Measurements from ENCODE around the gene TTC27.

TTC27 gene

DNA sequence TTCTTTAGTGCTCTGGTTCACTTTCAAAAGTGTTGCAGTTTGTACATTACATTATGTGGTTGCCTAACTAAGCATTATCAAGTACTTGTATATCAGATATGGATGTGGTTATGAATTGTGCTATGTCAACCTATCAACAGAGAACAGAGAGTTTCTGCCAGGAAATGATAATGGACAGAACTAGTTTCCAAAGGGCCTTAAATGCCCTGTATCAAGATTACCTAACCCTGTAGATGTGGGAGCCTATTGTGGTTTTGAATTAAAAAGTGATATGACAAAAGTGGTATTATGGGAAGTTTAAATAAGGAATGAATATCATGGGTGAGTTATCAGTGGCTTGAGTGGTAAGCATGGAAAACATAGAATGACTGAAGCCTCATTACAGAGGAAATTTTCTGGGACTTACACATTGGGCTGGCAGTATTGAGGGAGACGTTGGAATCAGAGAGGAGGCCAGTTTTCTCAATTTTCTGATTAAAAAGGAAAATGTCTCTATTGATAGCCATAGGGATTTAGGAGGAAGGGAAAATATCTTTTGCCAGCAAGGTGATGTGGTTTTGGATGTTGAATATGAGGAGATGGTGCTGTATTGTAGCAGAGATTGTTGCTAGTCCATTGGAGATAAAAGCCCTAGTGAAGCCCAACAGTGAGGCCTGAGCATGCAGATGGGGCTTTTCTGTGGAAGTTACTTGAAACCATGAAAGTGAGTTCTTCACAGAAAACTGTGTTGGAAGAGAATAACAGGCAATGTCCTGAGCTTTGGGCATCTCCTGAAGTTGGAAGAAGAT lies 140.7 kb downstream of the TTC27 start:
- TF ChIP-seq, protein P1, sequence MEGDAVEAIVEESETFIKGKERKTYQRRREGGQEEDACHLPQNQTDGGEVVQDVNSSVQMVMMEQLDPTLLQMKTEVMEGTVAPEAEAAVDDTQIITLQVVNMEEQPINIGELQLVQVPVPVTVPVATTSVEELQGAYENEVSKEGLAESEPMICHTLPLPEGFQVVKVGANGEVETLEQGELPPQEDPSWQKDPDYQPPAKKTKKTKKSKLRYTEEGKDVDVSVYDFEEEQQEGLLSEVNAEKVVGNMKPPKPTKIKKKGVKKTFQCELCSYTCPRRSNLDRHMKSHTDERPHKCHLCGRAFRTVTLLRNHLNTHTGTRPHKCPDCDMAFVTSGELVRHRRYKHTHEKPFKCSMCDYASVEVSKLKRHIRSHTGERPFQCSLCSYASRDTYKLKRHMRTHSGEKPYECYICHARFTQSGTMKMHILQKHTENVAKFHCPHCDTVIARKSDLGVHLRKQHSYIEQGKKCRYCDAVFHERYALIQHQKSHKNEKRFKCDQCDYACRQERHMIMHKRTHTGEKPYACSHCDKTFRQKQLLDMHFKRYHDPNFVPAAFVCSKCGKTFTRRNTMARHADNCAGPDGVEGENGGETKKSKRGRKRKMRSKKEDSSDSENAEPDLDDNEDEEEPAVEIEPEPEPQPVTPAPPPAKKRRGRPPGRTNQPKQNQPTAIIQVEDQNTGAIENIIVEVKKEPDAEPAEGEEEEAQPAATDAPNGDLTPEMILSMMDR (conservative IDR thresholded peaks at IDR 0.05; ENCODE audit: low read depth, low read length): no peak

DNA sequence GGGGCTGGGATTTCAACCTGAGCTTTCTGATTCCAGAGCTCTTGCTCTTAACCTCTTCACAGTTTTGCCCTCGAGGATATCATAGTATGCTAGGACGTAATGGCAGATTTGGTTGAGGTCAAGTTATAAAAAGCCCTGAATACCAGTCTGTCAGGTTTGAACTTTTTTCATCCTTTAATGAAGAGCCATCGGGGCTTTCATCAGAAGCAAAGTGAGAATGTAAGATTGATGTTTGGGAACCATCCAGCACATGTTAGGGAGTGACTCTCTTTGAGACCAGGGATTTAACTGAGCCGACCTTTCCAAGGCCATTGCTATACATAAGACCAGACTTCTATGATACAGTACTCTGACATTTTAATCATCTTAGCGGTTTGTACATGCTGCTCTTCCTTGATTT lies 142.5 kb downstream of the TTC27 start:
- H3K4me3 ChIP-seq (ENCODE audit: low read length): no peak overlapping the region
- DNase-seq (ENCODE audit: low read depth): no peak
- TF ChIP-seq, protein P1 (conservative IDR thresholded peaks at IDR 0.05; ENCODE audit: low read depth, low read length): no peak

More for the DNA sequence above, 140.7 kb downstream of the TTC27 start:
- no peak overlapping the region for H3K4me3 ChIP-seq (ENCODE audit: low read length)
- DNase-seq (ENCODE audit: low read depth): no peak

DNA sequence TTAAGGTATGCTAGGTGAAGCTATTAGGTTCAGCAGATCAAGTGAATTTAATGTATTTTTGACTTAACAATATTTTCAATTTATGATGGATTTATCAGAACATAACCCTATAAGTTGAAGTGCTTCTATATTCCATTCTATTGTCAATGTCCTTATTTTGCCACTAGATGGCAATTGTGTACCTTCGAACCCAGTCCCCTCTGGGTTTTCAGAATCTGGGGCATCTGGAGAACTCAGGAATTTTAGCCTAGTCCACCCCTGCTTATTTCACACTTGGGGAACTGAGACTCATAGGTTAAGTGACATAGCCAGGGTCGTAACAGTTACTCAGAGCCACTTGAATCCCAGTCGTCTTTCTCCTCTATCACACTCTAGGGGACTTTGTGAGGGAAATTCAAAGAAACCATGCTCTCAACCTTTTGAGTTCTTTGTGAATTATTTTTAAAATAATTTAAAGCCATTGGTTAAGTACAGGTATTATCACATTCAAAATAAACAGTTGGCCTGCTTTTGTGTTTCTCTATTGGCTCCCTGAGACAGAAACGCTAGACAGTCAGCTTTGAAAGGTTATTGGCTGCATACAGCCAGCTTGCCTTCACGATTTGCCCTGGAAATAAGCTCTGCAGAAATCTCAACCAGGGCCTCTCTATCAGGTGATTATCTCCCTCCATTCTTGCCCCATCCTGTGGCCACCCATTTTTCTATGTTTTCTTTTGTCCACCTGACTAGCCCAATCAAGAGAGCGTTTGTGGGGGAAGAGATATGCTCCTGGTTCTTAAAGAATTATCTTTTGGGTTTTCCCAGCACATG lies 145.0 kb downstream of the TTC27 start:
- no peak overlapping the region for H3K4me3 ChIP-seq (ENCODE audit: low read length)
- no peak for DNase-seq (ENCODE audit: low read depth)
- TF ChIP-seq, protein P1 (conservative IDR thresholded peaks at IDR 0.05; ENCODE audit: low read depth, low read length): peak; percentile 69

DNA sequence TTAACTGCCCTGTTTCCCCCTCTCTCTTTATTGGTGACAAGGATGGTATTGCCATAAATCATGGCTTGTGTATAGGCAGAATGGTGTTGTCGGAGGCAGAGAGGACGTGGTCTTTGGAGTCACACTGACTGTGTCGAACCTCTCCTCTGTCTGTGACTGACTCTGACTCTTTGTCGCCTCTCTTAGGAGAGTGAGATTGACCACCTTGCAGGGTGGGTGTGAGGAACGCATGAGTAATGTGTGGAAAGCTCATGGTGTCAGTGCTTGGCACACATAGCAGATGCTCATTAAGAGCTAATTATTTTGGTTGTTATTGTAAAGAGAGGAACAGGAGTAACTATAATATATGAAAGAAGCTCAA lies 145.6 kb downstream of the TTC27 start:
- TF ChIP-seq, protein P1 (conservative IDR thresholded peaks at IDR 0.05; ENCODE audit: low read depth, low read length): no peak
- DNase-seq (ENCODE audit: low read depth): no peak
- H3K4me3 ChIP-seq (ENCODE audit: low read length): no peak overlapping the region

DNA sequence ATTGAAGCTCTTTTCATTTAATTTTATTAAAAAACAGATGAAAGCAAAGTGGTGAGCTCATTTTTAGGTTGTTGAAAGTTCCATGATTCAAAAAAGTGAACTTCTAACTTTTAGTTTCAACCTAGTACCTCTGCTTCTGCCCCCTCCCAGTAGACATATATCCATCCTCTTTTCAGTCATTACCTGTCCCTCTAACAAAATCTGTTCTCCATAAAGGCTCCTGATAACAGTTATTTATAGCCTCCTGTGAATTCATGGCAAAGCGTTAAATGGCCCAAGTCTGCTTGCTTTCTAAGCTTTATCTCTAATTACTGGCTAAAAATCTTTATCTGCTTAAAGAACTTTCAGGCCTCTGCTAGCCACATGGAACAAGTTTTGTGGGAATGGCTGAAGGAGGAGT lies 148.1 kb downstream of the TTC27 start:
- no peak for DNase-seq (ENCODE audit: low read depth)
- TF ChIP-seq, protein P1 (conservative IDR thresholded peaks at IDR 0.05; ENCODE audit: low read depth, low read length): no peak
- no peak overlapping the region for H3K4me3 ChIP-seq (ENCODE audit: low read length)

DNA sequence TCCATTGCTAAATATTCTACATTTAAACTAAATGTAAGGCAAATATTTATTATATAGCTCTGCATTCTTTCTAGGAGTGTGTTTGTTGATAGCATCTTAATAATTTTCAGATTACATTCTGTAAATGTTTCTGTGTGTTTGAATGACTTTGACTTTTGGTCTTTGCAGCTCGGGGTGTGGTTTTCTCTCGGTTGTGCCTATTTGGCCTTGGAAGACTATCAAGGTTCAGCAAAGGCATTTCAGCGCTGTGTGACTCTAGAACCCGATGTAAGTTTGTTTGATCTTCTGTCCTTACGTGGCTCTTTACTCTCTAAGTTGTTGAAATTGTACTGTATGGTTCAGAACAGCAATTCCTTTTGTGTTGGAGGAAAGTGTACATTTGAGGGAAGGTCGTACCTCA lies 149.9 kb downstream of the TTC27 start:
- no peak for DNase-seq (ENCODE audit: low read depth)
- TF ChIP-seq, protein P1 (conservative IDR thresholded peaks at IDR 0.05; ENCODE audit: low read depth, low read length): no peak
- no peak overlapping the region for H3K4me3 ChIP-seq (ENCODE audit: low read length)
